ENCODE results near the gene ANAPC1. TPM values are rescaled to one million over a fixed set of nuclear protein-coding genes. Genes with fewer than 3 reads are reported as not detected.

ANAPC1 gene
- polyA plus RNA-seq, 1 of the 3 experiments (the other 2 are of a cell fraction), result 16.0 TPM

- no peak for TF ChIP-seq USF2 (IDR thresholded peaks at IDR 0.05; ENCODE audit: borderline replicate concordance, low read depth, low read length)
- no peak for TF ChIP-seq MEF2A (IDR thresholded peaks at IDR 0.05; ENCODE audit: borderline replicate concordance, low read depth)
- no peak for TF ChIP-seq TCF12 (IDR thresholded peaks at IDR 0.05)
- TF ChIP-seq RFX5 (IDR thresholded peaks at IDR 0.05; ENCODE audit: low read length), result no peak
- TF ChIP-seq FOXJ3 (CRISPR knock-in tag; IDR thresholded peaks at IDR 0.05), result no peak
- TF ChIP-seq CTCF (IDR thresholded peaks at IDR 0.05), result peak; percentile 62
- no peak for TF ChIP-seq NFIC (IDR thresholded peaks at IDR 0.05; ENCODE audit: borderline replicate concordance)
- TF ChIP-seq GATA2 (CRISPR knock-in tag; IDR thresholded peaks at IDR 0.05), result no peak
- no peak for TF ChIP-seq PBX3 (IDR thresholded peaks at IDR 0.05)
- TF ChIP-seq REST (IDR thresholded peaks at IDR 0.05; ENCODE audit: low read depth, low read length), result no peak
- TF ChIP-seq IRF3 (IDR thresholded peaks at IDR 0.05; ENCODE audit: low read depth, low read length), result no peak
- TF ChIP-seq SMC3 (IDR thresholded peaks at IDR 0.05; ENCODE audit: low read depth, low read length), result peak; percentile 62
- no peak for TF ChIP-seq TEAD4 (IDR thresholded peaks at IDR 0.05; ENCODE audit: borderline replicate concordance, insufficient read depth)
- TF ChIP-seq ELF1 (IDR thresholded peaks at IDR 0.05), result no peak
- peak; percentile 63 for TF ChIP-seq RAD21 (IDR thresholded peaks at IDR 0.05; ENCODE audit: low read length)
- TF ChIP-seq FOSL2 (IDR thresholded peaks at IDR 0.05; ENCODE audit: borderline replicate concordance, low read depth), result no peak
These were observed 14.1 kb upstream of the ANAPC1 start, which contains the start of gene MERTK (continued) for GRCh38 chr2:111897924-111898702.

Measured in SK-N-SH (cell line).